ENCODE data around the gene PGPEP1.

PGPEP1 gene

DNA sequence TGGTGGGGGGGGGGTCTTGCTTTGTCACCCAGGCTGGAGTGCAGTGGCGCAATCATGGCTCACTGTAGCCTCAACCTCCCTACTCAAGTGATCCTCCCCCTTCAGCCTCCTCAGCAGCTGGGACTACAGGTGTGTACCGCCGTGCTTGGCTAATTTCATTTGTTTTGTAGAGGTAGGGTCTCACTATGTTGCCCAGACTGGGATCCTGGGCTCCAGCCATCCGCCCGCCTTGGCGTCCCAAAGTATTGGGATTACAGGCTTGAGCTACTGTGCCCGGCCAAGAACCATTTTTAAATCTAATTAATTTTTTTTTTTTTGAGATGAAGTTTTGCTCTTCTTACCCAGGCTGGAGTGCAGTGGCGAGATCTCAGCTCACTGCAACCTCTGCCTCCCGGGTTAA, 40.7 kb upstream of the PGPEP1 start:
- H3K27ac ChIP-seq (ENCODE audit: low read length): no peak overlapping the region
- H3K27me3 ChIP-seq (ENCODE audit: insufficient read depth, low read length): no peaks in the 10 kb centered on the region
- no peak overlapping the region for H3K4me3 ChIP-seq (ENCODE audit: low read length)
- H3K9ac ChIP-seq (ENCODE audit: low read depth, low read length): no peak overlapping the region
- H3K36me3 ChIP-seq (ENCODE audit: insufficient read depth, low read depth, low read length): no peaks in the 10 kb centered on the region
- no peaks in the 10 kb centered on the region for H3K9me3 ChIP-seq (ENCODE audit: insufficient read depth, low read depth, low read length)
- peaks cover 5% of the 10 kb centered on the region for H3K4me1 ChIP-seq (ENCODE audit: insufficient read depth, low read length)

DNA sequence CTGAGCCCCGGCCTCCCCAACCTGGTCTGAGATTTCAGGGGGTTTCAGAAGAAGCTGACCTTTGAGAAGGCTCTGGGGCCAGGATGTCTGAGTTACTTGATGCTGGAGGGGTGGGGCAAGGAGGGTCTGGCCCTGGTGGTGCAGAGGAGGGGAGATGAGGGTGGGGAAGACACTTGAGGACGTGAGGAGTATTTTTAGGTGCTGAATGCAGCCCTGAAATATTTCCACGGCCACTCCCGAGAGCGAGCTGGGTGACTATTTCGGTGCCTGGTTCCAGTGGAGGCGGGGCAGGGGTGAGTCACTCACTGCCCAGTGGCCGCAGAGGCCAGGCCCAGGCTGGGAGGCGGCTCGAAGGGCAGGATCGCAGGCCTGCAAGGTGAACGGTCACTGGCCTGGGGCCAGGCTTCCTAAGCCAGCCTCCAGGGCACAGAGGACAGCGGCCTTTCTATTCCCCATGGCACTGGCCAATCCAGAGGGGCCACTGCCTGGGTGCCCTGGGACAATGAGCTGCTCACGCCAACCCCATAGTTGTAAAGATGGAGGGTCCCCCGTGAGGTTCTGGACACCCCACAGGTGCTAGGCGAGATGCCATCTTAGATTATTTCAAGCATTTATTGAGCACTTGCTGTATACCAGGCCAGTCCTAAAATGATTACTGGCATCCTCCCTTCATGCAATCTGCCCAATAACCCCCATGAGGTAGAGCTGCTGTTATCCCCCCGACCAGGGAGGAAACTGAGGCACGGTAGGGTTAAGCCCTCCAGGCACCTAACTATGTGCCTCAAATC, 39.3 kb upstream of the PGPEP1 start:
- H3K4me3 ChIP-seq (ENCODE audit: low read length): no peak overlapping the region
- no peaks in the 10 kb centered on the region for H3K27me3 ChIP-seq (ENCODE audit: insufficient read depth, low read length)
- H3K27ac ChIP-seq (ENCODE audit: low read length): no peak overlapping the region
- no peak overlapping the region for H3K9ac ChIP-seq (ENCODE audit: low read depth, low read length)
- H3K9me3 ChIP-seq (ENCODE audit: insufficient read depth, low read depth, low read length): no peaks in the 10 kb centered on the region
- H3K36me3 ChIP-seq (ENCODE audit: insufficient read depth, low read depth, low read length): peaks cover under 1% of the 10 kb centered on the region; the same call in 1 of the 2 replicates
- peaks cover 11% of the 10 kb centered on the region for H3K4me1 ChIP-seq (ENCODE audit: insufficient read depth, low read length)

DNA sequence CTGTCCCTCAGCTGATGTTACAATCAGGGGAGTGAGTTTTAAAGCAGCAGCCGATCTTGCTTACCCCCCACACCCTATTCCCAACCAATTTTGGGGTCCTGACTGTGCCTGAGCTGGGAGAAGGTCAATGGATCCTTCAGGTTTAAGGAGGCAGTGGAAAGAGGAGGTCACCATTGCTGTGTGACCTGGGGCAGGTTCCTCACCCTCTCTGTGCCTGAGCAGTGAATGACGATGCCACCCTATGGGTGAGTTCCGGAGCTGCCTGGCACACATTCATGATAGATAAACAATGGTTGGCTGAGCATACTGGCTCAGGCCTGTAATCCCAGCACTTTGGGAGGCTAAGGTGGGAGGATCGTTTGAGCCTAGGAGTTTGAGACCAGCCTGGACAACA, 38.7 kb upstream of the PGPEP1 start:
- peaks cover 11% of the 10 kb centered on the region for H3K4me1 ChIP-seq (ENCODE audit: insufficient read depth, low read length)
- H3K36me3 ChIP-seq (ENCODE audit: insufficient read depth, low read depth, low read length): peaks cover 7% of the 10 kb centered on the region; the same call in 1 of the 2 replicates
- H3K9me3 ChIP-seq (ENCODE audit: insufficient read depth, low read depth, low read length): no peaks in the 10 kb centered on the region
- no peaks in the 10 kb centered on the region for H3K27me3 ChIP-seq (ENCODE audit: insufficient read depth, low read length)
- no peak overlapping the region for H3K4me3 ChIP-seq (ENCODE audit: low read length)
- H3K27ac ChIP-seq (ENCODE audit: low read length): no peak overlapping the region
- no peak overlapping the region for H3K9ac ChIP-seq (ENCODE audit: low read depth, low read length)

DNA sequence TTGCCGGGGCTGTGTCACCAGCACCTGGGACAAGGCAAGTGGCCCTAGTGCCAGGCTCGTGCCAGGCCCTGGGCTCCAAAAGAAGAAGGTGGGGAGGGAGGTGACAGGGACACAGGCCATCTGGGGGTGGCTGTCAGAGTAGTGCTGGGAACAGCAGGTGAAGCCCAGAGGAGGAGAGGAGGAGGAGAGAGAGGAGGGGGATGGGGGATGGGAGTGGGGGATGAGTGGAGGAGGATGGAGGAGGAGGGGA, 36.3 kb upstream of the PGPEP1 start:
- H3K9me3 ChIP-seq (ENCODE audit: insufficient read depth, low read depth, low read length): no peaks in the 10 kb centered on the region
- no peak overlapping the region; the same call in 1 of the 2 replicates for H3K4me3 ChIP-seq (ENCODE audit: low read length)
- no peak overlapping the region; the same call in 1 of the 2 replicates for H3K9ac ChIP-seq (ENCODE audit: low read depth, low read length)
- peaks cover 11% of the 10 kb centered on the region for H3K4me1 ChIP-seq (ENCODE audit: insufficient read depth, low read length)
- H3K27me3 ChIP-seq (ENCODE audit: insufficient read depth, low read length): no peaks in the 10 kb centered on the region
- peaks cover 31% of the 10 kb centered on the region for H3K36me3 ChIP-seq (ENCODE audit: insufficient read depth, low read depth, low read length)
- no peak overlapping the region for H3K27ac ChIP-seq (ENCODE audit: low read length)

DNA sequence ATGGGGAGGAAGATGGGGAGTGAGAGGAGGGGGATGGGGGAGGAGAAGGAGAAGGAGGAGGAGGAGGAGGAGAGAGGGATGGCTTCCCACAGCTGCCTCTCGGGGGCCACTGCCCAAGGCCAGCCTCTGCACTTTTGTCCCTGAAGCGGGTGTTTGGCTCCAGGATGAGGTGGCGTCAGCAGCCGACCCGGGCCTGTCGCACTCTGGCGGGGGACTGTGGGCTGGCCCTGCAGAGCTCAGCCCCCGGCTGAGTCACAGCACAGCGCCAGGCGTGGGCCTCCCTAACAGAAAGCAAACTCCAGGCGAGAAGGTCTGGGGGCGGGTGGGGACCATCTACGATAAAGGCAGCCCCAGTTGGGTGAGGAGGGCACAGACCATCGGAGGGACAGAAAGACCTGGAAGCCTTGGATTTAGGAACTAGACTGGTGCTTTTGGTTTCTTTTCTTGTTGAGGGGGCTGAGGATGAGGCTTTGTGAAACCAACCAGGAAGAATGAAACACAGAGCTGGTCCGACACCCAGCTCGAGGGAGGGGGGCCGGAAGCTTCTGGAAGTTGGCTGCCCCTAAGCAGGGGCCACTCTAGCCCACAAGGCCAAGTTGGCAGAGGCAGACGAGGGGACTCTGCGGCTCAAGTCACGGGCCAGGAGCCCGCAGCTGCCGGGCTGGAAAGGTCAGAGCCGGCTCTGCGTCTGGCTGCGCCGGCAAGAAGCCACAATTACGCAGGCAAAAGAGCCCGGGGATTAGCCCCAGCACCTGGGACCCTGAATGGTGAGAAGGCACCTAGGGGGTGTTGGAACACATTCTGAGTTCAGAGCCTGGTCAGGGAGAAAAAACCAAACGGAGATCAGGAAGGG, 35.7 kb upstream of the PGPEP1 start:
- Histone ChIP-seq H3K27me3 (ENCODE audit: insufficient read depth, low read length) (no peaks in the 10 kb centered on the region), H3K4me3 (ENCODE audit: low read length) (peak overlapping the region; percentile 56; the same call in 1 of the 2 replicates), H3K36me3 (ENCODE audit: insufficient read depth, low read depth, low read length) (peaks cover 37% of the 10 kb centered on the region), H3K9me3 (ENCODE audit: insufficient read depth, low read depth, low read length) (no peaks in the 10 kb centered on the region), H3K27ac (ENCODE audit: low read length) (peak overlapping the region; percentile 93), H3K4me1 (ENCODE audit: insufficient read depth, low read length) (peaks cover 11% of the 10 kb centered on the region), H3K9ac (ENCODE audit: low read depth, low read length) (peak overlapping the region; percentile 81; the same call in 1 of the 2 replicates)

DNA sequence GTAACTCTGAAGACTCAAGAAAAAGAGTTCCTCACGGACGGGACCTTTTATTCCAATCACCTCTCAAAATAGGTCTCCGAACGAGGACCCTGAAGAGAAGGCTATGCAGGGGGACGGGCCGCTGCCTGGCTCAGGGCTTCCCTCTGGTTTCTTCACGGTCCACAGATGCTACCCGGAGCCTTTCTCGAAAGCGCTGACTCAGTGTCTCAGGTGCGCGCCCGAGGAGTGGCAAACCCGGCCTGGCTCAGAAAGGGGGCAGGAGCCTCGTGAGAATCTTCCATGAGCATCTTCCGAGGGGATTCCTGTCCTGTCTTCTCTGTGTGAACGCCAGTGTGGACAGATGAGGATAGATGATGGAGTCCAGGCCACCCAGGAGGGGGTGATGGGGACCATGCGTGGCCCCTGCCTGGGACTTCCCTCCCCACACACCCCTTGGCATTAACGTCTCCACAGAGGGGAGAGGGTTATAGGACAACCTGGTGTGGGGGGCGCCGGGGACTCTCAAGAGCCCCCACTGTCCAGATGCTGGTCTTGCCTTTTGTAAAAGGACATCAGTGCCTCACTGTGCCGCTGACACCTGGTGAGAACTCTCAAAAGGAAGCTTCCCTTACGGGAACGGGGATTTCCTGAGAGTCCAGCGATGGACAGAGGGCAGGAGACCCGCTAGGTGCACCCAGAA, 34.0 kb upstream of the PGPEP1 start:
- Histone ChIP-seq H3K27ac (ENCODE audit: low read length) (no peak overlapping the region), H3K27me3 (ENCODE audit: insufficient read depth, low read length) (no peaks in the 10 kb centered on the region), H3K4me1 (ENCODE audit: insufficient read depth, low read length) (peaks cover 11% of the 10 kb centered on the region; the same call in 1 of the 2 replicates), H3K9me3 (ENCODE audit: insufficient read depth, low read depth, low read length) (no peaks in the 10 kb centered on the region), H3K4me3 (ENCODE audit: low read length) (no peak overlapping the region), H3K9ac (ENCODE audit: low read depth, low read length) (no peak overlapping the region), H3K36me3 (ENCODE audit: insufficient read depth, low read depth, low read length) (peaks cover 53% of the 10 kb centered on the region)

DNA sequence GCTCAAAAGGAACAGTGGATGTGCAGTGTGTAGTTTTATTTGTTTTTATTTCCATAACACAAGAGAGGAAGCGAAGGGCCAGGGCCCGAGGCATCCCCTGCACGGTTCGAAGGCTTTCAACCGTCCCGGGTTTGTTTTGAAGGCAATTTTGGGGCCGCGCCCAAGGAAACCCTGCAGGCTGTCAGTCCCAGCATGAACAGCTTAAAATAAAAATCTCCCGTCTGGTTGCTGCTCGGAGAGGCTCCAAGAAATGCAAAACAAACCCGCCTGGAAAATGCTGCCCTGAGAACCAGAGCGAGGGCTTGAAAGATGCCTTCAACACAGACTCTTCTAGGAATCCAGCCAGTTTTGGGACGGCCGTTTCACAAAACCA, 33.5 kb upstream of the PGPEP1 start:
- Histone ChIP-seq H3K4me3 (ENCODE audit: low read length) (no peak overlapping the region), H3K9me3 (ENCODE audit: insufficient read depth, low read depth, low read length) (no peaks in the 10 kb centered on the region), H3K4me1 (ENCODE audit: insufficient read depth, low read length) (peaks cover 11% of the 10 kb centered on the region; the same call in 1 of the 2 replicates), H3K27me3 (ENCODE audit: insufficient read depth, low read length) (no peaks in the 10 kb centered on the region), H3K36me3 (ENCODE audit: insufficient read depth, low read depth, low read length) (peaks cover 58% of the 10 kb centered on the region), H3K27ac (ENCODE audit: low read length) (no peak overlapping the region), H3K9ac (ENCODE audit: low read depth, low read length) (no peak overlapping the region)

DNA sequence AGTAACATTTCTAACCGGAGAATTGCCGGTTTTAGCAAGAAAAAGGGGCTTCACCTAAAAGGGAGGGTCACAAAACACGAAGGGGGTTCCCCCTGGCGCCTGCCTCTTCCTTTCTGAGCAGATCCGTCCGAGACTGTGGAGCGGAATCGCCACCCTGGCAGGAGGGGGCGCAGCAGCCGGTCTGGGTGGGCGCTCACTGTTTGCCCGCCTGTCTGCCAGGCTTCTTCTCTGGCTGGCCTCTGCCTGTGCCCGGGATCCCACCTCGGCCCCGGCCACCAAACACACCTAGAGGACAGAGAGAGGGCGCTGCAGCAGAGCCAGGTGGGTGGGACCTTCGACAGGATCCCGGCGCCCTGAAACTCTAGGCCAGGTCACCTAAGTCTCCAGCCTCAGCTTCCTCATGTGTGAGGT, 33.1 kb upstream of the PGPEP1 start:
- no peak overlapping the region for H3K27ac ChIP-seq (ENCODE audit: low read length)
- peaks cover 11% of the 10 kb centered on the region; the same call in 1 of the 2 replicates for H3K4me1 ChIP-seq (ENCODE audit: insufficient read depth, low read length)
- H3K4me3 ChIP-seq (ENCODE audit: low read length): no peak overlapping the region
- no peaks in the 10 kb centered on the region for H3K9me3 ChIP-seq (ENCODE audit: insufficient read depth, low read depth, low read length)
- H3K27me3 ChIP-seq (ENCODE audit: insufficient read depth, low read length): no peaks in the 10 kb centered on the region
- H3K9ac ChIP-seq (ENCODE audit: low read depth, low read length): no peak overlapping the region
- peaks cover 62% of the 10 kb centered on the region for H3K36me3 ChIP-seq (ENCODE audit: insufficient read depth, low read depth, low read length)

DNA sequence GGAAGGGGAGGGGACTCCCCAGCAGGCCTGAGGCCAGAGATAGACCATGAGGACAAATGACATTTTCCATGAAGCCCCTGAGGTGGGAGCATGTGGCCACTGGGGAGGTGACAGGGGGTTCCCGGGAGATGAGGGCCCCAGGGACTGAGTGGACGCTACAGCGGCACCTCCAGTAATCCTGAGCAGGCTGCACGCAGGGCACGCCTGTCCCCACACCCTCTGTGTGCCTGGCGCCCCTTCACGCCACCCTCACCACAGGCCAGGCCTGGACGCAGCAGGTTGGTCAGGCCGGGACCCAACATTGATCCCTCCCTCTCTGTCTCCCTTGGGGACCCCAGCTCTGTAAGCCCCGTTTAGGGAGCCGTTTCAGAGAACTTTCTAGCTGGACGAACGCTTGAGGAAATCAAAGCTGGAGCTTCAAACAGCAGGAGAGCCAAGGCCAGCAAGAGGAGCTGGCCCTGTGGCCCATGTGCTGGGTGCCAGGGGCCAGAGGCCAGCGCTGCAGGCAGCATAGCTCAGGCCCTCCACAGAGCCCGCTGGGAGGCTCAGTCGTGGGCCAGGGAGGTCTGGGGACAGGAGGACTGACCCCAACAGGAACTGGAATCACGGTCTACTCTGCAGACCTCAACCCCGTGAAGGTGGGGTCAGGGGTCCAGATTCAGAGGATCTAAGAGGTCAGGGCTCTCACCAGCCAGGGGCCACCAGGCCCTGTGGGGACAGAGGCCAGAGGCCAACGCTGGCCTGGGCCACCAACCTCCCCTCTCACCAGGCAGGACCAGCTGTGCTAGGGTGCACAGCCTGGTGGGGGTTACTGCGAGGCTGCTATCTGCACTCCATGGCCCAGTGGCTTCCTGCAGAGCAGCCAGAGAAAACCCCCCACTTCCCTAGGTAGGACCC, 32.1 kb upstream of the PGPEP1 start:
- peaks cover 73% of the 10 kb centered on the region for H3K36me3 ChIP-seq (ENCODE audit: insufficient read depth, low read depth, low read length)
- no peak overlapping the region for H3K27ac ChIP-seq (ENCODE audit: low read length)
- H3K27me3 ChIP-seq (ENCODE audit: insufficient read depth, low read length): no peaks in the 10 kb centered on the region
- peaks cover 11% of the 10 kb centered on the region; the same call in 1 of the 2 replicates for H3K4me1 ChIP-seq (ENCODE audit: insufficient read depth, low read length)
- no peak overlapping the region for H3K4me3 ChIP-seq (ENCODE audit: low read length)
- no peaks in the 10 kb centered on the region for H3K9me3 ChIP-seq (ENCODE audit: insufficient read depth, low read depth, low read length)
- no peak overlapping the region for H3K9ac ChIP-seq (ENCODE audit: low read depth, low read length)

DNA sequence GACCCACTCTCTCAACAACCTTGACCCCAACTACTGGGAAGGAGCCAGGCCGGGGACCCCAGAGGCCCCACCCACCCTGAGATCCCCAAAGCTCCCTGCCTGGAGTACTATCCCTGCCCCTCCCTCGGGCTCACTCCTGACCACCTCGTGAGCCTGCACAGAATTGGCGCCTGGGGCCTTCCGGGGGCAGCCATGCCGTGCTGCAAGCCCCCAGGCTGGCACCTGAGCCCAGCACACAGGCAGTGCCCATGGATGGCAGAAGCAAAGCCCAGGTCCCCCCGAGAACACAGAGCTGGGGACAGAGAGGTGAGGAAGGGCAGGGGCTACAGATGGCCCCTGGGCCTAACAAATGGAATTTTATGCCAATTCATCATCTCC, 31.5 kb upstream of the PGPEP1 start:
- Histone ChIP-seq H3K9ac (ENCODE audit: low read depth, low read length) (no peak overlapping the region), H3K27ac (ENCODE audit: low read length) (no peak overlapping the region), H3K9me3 (ENCODE audit: insufficient read depth, low read depth, low read length) (no peaks in the 10 kb centered on the region), H3K4me1 (ENCODE audit: insufficient read depth, low read length) (peaks cover 11% of the 10 kb centered on the region; the same call in 1 of the 2 replicates), H3K36me3 (ENCODE audit: insufficient read depth, low read depth, low read length) (peaks cover 79% of the 10 kb centered on the region), H3K27me3 (ENCODE audit: insufficient read depth, low read length) (no peaks in the 10 kb centered on the region), H3K4me3 (ENCODE audit: low read length) (no peak overlapping the region)

DNA sequence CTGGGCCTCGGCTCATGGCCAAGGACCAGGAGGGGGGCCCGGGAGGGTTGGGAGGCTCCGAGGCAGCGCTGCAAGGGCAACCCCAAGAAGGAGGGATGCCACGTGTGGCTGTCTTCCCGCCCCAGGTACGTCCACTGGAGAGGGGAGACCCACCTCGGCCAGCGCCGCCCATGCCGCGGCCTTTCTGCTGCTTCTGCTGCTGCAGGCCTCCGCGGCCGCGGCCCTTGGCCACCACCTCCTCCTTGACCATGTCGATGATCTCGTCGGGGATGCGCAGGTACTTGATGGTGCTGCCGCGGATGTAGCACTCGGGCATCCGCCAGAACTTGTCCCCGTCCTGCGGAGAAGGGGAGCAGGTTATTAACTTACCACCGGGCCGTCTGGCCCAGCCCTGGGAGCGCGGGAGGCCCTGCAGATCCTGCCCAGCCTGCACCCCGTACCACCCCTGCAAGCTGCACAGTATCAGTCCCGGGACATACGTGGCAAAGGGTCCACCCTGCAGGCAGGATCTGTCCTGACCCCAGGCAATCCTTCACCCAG, 30.8 kb upstream of the PGPEP1 start:
- H3K27ac ChIP-seq (ENCODE audit: low read length): no peak overlapping the region
- no peaks in the 10 kb centered on the region for H3K9me3 ChIP-seq (ENCODE audit: insufficient read depth, low read depth, low read length)
- peaks cover 86% of the 10 kb centered on the region for H3K36me3 ChIP-seq (ENCODE audit: insufficient read depth, low read depth, low read length)
- no peak overlapping the region for H3K4me3 ChIP-seq (ENCODE audit: low read length)
- H3K9ac ChIP-seq (ENCODE audit: low read depth, low read length): no peak overlapping the region
- peaks cover 7% of the 10 kb centered on the region; the same call in 1 of the 2 replicates for H3K4me1 ChIP-seq (ENCODE audit: insufficient read depth, low read length)
- H3K27me3 ChIP-seq (ENCODE audit: insufficient read depth, low read length): no peaks in the 10 kb centered on the region

All from iPS-20b (cell line).